Measurements from ENCODE around the gene MCU. TPM values are rescaled to one million over a fixed set of nuclear protein-coding genes. Genes with fewer than 3 reads are reported as not detected.
"Not testable (repeated sequence)": the region's sequence is repeated elsewhere in the genome, so short reads cannot be mapped to it uniquely, and the experiment has no call there.

The MCU gene
- total RNA-seq, 1 donor from 2014 or later = 20.3 TPM

GRCh38 chr10:72756674-72757385 is 64.9 kb downstream of the MCU start:
- no peak for DNase-seq

GRCh38 chr10:72757732-72758131 is 65.8 kb downstream of the MCU start:
- Histone ChIP-seq H3K4me1 (no peaks in the 10 kb centered on the region), H3K27me3 (ENCODE audit: low read depth) (no peaks in the 10 kb centered on the region), H3K36me3 (no peaks in the 10 kb centered on the region), H3K27ac (replicated peaks) (no peak overlapping the region), H3K4me3 (no peak overlapping the region), H3K9me3 (replicated peaks) (no peaks in the 10 kb centered on the region)
- TF ChIP-seq CTCF (IDR thresholded peaks at IDR 0.05; ENCODE audit: borderline replicate concordance) = no peak
- intact Hi-C loops (cut with micrococcal nuclease) = no loop called here
- DNase-seq = no peak

More at GRCh38 chr10:72756674-72757385, 64.9 kb downstream of the MCU start:
- intact Hi-C loops (cut with micrococcal nuclease) = no loop called here
- Histone ChIP-seq H3K27ac (replicated peaks) (no peak overlapping the region), H3K9me3 (replicated peaks) (no peaks in the 10 kb centered on the region), H3K36me3 (no peaks in the 10 kb centered on the region), H3K4me3 (no peak overlapping the region), H3K4me1 (no peaks in the 10 kb centered on the region), H3K27me3 (ENCODE audit: low read depth) (no peaks in the 10 kb centered on the region)
- TF ChIP-seq CTCF (IDR thresholded peaks at IDR 0.05; ENCODE audit: borderline replicate concordance) = no peak

- DNase-seq; H3K4me1 ChIP-seq; H3K9me3 ChIP-seq (replicated peaks); H3K36me3 ChIP-seq; intact Hi-C loops (cut with micrococcal nuclease); H3K4me3 ChIP-seq; H3K27me3 ChIP-seq (ENCODE audit: low read depth); H3K27ac ChIP-seq (replicated peaks): not testable (repeated sequence)
These were observed 67.0 kb downstream of the MCU start for GRCh38 chr10:72758930-72759329.

GRCh38 chr10:72759584-72759983 is 67.6 kb downstream of the MCU start:
- Histone ChIP-seq H3K9me3 (replicated peaks) (no peaks in the 10 kb centered on the region), H3K4me3 (no peak overlapping the region), H3K27me3 (ENCODE audit: low read depth) (no peaks in the 10 kb centered on the region), H3K36me3 (no peaks in the 10 kb centered on the region), H3K27ac (replicated peaks) (no peak overlapping the region), H3K4me1 (no peaks in the 10 kb centered on the region)
- DNase-seq = no peak
- intact Hi-C loops (cut with micrococcal nuclease) = no loop called here
- TF ChIP-seq CTCF (IDR thresholded peaks at IDR 0.05; ENCODE audit: borderline replicate concordance) = no peak

- no peak overlapping the region for H3K27ac ChIP-seq (replicated peaks)
- no peaks in the 10 kb centered on the region for H3K4me1 ChIP-seq
- no peaks in the 10 kb centered on the region for H3K9me3 ChIP-seq (replicated peaks)
These were observed 69.6 kb downstream of the MCU start for GRCh38 chr10:72761498-72761897.

More at GRCh38 chr10:72761498-72761897, 69.6 kb downstream of the MCU start:
- intact Hi-C loops (cut with micrococcal nuclease) = no loop called here
- Histone ChIP-seq H3K4me3 (no peak overlapping the region), H3K27me3 (ENCODE audit: low read depth) (no peaks in the 10 kb centered on the region), H3K36me3 (no peaks in the 10 kb centered on the region)
- no peak for TF ChIP-seq CTCF (IDR thresholded peaks at IDR 0.05; ENCODE audit: borderline replicate concordance)
- no peak for DNase-seq

Data from left ventricle myocardium inferior (tissue), 1 donor.